Stimulated activated CD4-positive, alpha-beta T cell treated with anti-CD3 and anti-CD28 coated beads, Interleukin-1b, Interleukin-23, amount 100 ng/mL, for 48 hours (primary cell): Measurements from ENCODE around the gene KRT2.

ENCODE experiments used
- DNase-seq: peaks from one replicate; pipeline ENCODE4 v3.0.0-alpha.2; 2020

Gene KRT2

DNA sequence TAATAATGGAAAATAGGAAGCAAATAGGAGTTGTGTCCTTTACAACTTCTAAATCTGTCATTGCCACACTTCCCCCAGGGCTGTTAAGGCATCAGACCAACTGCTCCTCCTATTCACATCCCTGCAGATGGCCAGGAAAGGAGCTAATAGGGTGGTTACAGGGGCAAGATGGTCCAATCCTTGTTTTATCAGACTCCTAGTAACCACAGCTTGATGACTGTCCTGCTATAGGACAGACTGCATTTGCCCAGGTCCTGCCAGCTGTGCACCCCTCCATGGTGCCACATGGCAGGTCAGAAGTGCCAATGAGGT, 10.9 kb upstream of the KRT2 start:
- no peak for DNase-seq

DNA sequence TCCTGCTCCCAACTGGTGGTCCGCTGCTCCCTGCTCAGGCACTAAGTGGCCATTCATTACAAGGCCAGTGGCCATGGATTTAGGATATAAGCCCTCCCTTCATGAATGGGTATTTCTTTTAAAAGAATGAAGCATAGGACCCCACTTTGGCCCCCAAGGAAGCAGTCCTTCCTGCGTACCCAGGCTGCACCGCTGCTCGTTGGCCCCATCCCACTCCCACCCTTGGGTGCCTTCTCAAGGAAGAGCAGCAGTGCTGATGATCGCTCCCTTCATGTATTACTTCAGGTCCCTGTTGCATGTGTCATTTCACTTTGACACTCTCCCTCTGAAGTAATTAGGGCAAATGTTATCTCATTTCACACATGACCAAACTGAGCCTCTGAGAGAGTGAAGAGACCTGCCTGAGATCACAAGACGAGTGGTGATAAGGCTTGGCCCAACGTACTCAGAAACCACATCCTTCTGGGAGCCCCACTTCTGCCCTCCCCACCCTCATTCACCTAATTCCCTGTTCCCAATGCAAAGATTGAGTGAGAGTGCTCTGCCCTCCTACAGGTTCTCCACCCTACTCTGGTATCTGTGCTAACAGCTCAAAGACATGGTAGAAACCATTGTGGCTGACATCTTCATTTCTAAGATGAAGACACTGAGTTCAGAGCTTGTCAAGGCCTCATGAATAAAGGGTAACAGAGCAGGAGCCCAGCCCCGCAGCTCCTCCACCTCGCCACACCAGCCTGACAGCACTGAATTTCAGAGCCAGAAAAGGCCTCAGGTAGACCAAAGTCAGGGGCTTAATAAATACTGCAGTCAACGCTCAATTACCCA, 10.3 kb upstream of the KRT2 start:
- DNase-seq, result no peak

DNA sequence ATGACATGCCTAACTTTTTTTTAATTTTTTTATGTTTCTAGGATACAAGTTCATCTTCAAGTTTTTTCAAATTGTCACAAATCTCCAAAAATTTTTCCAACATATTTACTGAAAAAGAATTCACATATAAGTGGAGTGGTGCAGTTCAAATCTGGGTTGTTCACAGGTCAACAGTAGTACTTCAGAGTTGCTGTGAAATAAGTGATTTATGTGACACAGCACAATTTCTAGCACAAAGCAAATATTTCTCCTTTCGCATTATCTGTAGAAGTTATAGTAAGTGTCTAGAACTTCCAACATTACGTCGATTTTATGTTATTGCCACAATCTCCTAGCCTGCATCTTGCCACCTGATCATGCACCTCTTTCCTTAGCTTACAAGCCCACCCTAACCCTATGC, 9.7 kb upstream of the KRT2 start:
- no peak for DNase-seq

DNA sequence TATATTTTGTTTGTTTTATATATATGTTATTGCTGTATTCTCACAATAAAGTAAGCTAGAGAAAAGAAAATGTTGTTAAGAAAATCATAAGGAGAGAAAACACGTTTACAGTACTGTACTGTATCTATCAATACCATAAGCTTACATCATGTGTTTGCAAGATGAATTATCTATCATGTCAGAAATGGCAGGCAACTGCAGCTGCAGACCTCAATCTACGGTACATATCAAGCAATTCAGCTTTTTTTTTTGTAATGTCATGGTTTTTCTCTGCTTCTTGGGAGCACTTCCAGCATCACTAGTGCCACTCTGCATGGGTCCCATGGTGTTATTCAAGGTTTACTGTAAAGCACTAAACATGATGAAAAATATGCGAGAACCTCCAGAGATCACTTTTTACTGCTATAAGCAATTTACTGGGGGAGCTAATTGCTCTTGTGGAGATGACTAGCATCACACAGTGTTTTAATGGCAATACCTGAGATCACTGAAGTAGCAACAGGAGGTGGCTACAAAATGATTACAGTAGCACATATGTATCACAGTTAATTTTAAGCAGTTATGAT, 9.0 kb upstream of the KRT2 start:
- DNase-seq, result no peak

- no peak for DNase-seq
Observed at GRCh38 chr12:52659951-52660350, 7.9 kb upstream of the KRT2 start.

DNA sequence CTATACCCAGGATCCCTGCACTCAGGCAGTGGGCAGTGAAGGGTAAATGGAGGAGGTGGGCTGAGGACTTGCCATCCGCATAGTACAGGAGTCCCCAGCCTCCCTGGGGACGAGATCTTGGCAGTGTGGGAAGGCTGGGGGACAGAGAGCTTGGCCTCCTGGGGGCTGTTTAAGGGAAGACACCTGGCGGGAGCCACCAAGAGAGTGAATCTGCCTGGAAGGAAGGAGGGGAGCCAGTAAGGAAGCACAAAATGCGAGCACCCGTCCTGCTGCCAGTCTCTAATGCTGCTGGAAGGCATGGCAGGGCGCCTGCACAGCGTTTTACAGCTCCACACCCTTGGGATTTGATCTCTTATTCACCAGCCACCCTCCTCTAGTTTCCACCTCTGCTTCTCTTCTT, 7.4 kb upstream of the KRT2 start:
- no peak for DNase-seq

DNA sequence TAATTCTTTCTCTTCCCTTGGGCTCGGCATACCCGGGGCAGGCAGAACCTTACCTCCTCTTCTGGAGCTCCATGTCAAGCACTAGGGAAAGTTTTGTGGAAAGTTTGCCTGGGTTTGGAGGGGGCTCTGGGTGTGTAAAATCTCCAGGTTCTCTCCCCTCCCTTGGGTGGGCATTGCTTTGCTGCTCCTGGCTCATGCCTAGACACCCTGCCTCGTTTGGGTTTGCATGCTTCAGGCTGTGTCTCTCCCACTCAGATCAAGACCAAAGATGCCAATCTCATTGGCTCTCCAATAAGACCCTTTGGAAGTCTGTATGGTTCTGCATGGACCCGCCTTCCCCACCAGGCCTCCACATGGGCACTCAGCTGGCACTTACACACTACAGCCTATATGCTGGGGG, 6.2 kb upstream of the KRT2 start:
- DNase-seq, result no peak

GRCh38 chr12:52657250-52657902, 5.4 kb upstream of the KRT2 start:
- no peak for DNase-seq

- DNase-seq, result no peak
Observed at GRCh38 chr12:52656616-52657015, 4.6 kb upstream of the KRT2 start.

DNA sequence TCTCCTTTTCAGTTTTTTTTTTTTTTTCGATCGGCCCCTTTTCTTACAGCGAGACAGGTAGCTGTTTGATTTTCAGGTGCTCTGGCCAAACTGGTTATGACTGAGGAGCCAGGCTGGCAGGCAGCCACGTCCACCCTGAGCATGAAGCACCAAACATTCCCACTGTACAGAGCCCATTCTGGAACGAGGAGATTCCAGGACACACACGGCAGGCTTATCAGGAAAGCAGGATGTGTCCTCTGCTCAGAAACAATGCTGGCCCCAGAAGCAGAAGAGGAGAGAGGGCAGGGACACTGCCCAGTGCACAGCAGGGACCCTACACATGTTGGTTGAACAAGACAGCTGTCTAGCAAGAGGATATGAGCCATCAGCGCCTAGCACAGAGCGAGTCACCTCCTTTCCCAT, 3.7 kb upstream of the KRT2 start:
- DNase-seq, result no peak

DNA sequence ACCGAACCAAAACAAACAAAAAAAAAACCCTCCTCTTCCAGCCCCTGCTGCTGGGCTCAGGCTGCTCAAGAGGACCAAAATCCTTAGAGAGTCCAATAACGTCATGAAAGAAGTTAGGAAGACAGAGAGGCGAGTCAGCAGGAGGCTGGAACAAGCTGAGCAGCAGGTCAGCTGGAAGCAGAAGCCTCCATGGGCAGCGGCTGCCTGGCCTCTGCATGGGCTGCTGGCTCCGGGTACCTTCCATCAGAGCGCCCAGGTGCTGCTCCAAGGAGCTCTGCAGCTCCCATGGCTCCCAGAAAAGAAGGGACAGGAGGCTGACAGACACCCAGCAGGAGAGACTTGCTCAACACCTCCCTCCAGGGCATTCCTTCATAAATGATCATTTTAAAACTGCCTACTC, 3.2 kb upstream of the KRT2 start:
- no peak for DNase-seq

GRCh38 chr12:52650520-52651081, 1.4 kb downstream of the KRT2 start:
- no peak for DNase-seq

DNA sequence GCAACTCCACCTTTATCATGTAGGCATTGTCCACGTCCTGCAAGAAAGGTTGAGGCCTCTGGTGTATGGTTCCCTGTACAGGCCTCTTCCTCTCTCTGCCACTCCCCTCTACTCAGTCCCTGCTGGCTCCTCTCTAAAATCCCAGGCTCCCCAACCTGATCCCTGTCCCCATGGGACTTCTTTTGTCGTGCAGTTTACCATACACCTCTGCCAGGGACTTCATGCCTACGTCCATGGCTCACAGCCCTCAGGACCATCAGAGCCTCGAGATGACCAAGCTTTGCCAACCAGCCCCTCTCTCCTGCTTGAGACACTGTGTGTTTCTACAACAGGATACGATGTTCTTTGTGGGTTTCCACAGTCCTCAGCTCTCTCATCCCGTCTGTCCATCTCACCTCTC, 2.9 kb downstream of the KRT2 start:
- no peak for DNase-seq

DNA sequence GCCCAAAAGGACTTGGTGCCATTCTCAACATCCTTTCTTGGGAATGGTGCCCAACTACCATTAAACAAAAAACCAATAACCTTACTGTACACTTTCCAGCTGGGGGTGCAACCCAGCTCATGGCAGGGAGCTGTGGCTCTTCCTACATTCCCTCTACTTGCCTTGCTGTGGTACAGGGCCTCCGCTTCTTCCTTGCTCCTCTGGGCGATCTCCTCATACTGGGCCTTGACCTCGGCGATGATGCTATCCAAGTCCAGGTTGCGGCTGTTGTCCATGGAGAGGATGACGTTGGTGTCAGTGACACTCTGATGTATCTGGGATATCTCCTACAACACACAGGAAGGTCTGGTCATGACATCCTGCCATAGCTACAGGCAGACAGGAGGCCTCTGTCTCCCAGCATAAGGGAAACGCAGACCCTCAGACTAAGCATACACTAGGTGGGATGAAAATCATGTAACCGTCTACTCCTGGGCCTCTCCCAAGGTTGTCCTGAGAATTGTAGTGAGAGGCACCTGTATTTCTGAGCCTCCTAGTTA, 3.9 kb downstream of the KRT2 start:
- DNase-seq, result no peak

DNA sequence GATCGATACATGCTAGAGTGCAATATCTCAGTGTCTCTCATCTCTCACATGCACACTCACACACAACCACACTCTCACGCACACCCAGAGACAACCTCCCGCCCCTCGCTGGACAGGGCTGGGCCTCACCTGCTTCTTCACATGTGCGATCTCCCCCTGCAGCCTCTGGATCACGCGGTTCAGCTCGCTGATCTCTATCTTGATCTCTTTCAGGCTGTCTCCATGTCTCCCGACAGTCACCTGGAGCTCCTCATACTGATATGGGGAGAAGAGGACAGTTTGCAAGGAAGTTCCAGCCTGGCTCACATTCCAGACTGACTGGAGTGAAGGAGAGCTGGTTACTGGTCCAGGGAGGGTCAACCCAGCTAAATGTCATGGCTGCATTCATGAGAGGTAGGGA, 4.4 kb downstream of the KRT2 start:
- no peak for DNase-seq

- no peak for DNase-seq
Observed at GRCh38 chr12:52646613-52647012, 5.4 kb downstream of the KRT2 start.

DNA sequence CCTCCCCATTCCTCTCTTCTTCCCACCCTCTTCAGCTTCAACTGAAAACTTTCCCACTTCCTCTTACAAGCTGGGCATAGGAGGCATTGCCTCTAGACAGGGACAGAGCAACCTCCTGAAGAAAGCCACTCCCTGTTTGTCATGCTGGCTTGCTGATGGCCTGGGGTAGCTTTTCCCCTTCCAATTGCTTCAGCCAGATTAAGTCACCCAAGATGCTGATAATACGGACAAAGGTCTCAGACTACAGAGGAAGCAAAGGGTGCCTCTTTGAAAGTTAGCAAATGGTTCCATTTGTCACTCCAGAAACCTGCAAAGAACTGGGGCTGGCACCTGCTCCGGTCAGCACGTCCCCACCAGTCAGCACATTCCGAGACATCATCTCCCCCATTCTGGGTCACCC, 6.0 kb downstream of the KRT2 start:
- DNase-seq, result no peak

GRCh38 chr12:52645120-52645761, 6.8 kb downstream of the KRT2 start:
- peak; percentile 19 for DNase-seq

DNA sequence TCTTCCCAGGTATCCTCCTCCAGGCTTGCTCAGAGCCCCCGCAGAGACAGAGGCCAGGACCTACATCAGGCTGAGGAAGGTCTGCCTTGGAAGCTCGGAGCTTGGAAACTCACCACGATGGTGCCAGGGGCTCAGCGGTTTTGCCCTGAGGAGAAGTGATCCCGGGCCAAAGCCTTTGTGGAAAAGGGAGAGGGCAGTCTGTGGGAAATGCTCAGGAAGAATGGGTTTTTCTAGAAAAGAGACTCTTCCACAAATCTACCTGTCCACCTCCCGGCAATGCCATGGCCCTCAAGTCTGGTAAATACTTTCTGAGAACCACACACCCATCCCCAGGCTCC, 8.0 kb downstream of the KRT2 start:
- DNase-seq, result no peak

GRCh38 chr12:52643233-52644077, 8.6 kb downstream of the KRT2 start:
- no peak for DNase-seq

DNA sequence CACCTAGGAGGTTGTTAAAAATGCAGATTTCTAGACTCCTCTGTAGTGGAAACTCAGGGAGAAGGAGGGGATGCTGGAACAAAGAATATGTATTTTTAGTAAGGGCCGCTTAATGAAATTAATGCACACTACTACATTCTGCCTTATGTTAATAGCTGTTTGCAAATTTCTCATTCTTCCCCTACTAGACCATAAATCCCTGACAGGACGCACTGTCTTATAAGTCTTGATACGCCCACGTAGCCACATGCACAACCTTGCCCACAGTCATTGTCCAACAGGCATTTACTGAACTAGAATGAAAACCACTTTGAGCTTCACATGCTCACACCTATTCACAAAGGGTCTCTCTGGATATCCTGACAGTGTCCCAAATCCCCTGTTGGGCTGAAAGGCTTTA, 10.5 kb downstream of the KRT2 start:
- DNase-seq, result no peak

DNA sequence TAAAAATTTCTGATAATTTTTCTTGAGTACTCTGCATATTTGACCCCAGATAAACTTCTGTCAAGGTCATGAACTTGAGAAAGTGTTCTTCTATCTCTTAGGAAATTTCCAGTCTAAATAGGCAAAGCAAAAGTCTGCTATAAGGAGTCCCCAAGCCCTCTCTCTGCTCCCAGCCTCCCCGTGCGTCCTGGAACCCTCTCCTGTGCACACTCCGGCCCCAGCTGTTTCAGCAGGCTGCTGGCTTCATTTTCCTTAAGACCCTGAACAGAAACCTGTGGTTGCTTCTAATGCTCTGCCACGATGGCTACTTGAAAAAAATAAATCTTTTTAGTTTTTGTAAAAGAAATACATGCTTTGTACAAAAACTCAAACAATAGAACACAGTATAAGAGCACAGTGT, 14.7 kb downstream of the KRT2 start:
- no peak for DNase-seq
